Measurements from ENCODE around the gene DIP2C. TPM values are rescaled to one million over a fixed set of nuclear protein-coding genes. Genes with fewer than 3 reads are reported as not detected.

The DIP2C gene
- total and polyA plus RNA-seq, 2 experiments from 2014 or later, result 9.1 to 15.8 TPM

- DNase-seq (ENCODE audit: low read depth in 1 of 2, low spot score in 1 of 2), result no peak
- no peak for TF ChIP-seq CTCF (IDR thresholded peaks at IDR 0.05; ENCODE audit: low read depth, low read length)
Observed at GRCh38 chr10:543131-543530, 146.3 kb downstream of the DIP2C start.

GRCh38 chr10:541750-542371 is 147.6 kb downstream of the DIP2C start:
- Histone ChIP-seq H3K4me3 (no peak overlapping the region), H3K36me3 (no peaks in the 10 kb centered on the region), H3K27ac (no peak overlapping the region), H3K27me3 (no peaks in the 10 kb centered on the region), H3K4me1 (ENCODE audit: low read depth) (no peaks in the 10 kb centered on the region), H3K9me3 (ENCODE audit: low read depth) (no peaks in the 10 kb centered on the region)
- TF ChIP-seq CTCF (IDR thresholded peaks at IDR 0.05; ENCODE audit: low read depth, low read length), result no peak
- no peak for DNase-seq (ENCODE audit: low read depth in 1 of 2, low spot score in 1 of 2)

More at GRCh38 chr10:543131-543530, 146.3 kb downstream of the DIP2C start:
- no peaks in the 10 kb centered on the region for H3K9me3 ChIP-seq (ENCODE audit: low read depth)
- no peaks in the 10 kb centered on the region for H3K36me3 ChIP-seq
- H3K27me3 ChIP-seq, result no peaks in the 10 kb centered on the region
- no peak overlapping the region for H3K4me3 ChIP-seq
- H3K4me1 ChIP-seq (ENCODE audit: low read depth), result no peaks in the 10 kb centered on the region
- H3K27ac ChIP-seq, result no peak overlapping the region

GRCh38 chr10:541041-541440 is 148.4 kb downstream of the DIP2C start:
- Histone ChIP-seq H3K27me3 (no peaks in the 10 kb centered on the region), H3K27ac (no peak overlapping the region), H3K9me3 (ENCODE audit: low read depth) (no peaks in the 10 kb centered on the region), H3K4me1 (ENCODE audit: low read depth) (no peaks in the 10 kb centered on the region), H3K36me3 (no peaks in the 10 kb centered on the region), H3K4me3 (no peak overlapping the region)
- no peak for TF ChIP-seq CTCF (IDR thresholded peaks at IDR 0.05; ENCODE audit: low read depth, low read length)
- no peak for DNase-seq (ENCODE audit: low read depth in 1 of 2, low spot score in 1 of 2)

- DNase-seq (ENCODE audit: low read depth in 1 of 2, low spot score in 1 of 2), result peak in 1 of 2 donors; percentile 55
- no peaks in the 10 kb centered on the region for H3K4me1 ChIP-seq (ENCODE audit: low read depth)
- H3K36me3 ChIP-seq, result no peaks in the 10 kb centered on the region
- H3K27ac ChIP-seq, result no peak overlapping the region
- no peak overlapping the region for H3K4me3 ChIP-seq
- H3K27me3 ChIP-seq, result no peaks in the 10 kb centered on the region
- TF ChIP-seq CTCF (IDR thresholded peaks at IDR 0.05; ENCODE audit: low read depth, low read length), result no peak
- H3K9me3 ChIP-seq (ENCODE audit: low read depth), result no peaks in the 10 kb centered on the region
Observed at GRCh38 chr10:538895-539294, 150.6 kb downstream of the DIP2C start.

GRCh38 chr10:536935-537334 is 152.5 kb downstream of the DIP2C start:
- no peak for TF ChIP-seq CTCF (IDR thresholded peaks at IDR 0.05; ENCODE audit: low read depth, low read length)
- H3K36me3 ChIP-seq, result no peaks in the 10 kb centered on the region
- no peak overlapping the region for H3K27ac ChIP-seq
- no peaks in the 10 kb centered on the region for H3K9me3 ChIP-seq (ENCODE audit: low read depth)
- H3K4me1 ChIP-seq (ENCODE audit: low read depth), result no peaks in the 10 kb centered on the region
- H3K4me3 ChIP-seq, result no peak overlapping the region
- H3K27me3 ChIP-seq, result no peaks in the 10 kb centered on the region
- no peak for DNase-seq (ENCODE audit: low read depth in 1 of 2, low spot score in 1 of 2)
